Femur (tissue), 1 donor: ENCODE measurements around the gene DRG2.

Experiments
- DNase-seq: peaks from one replicate; pipeline ENCODE4 v3.0.0-alpha.2; 2017

Gene DRG2

GRCh38 chr17:18144855-18145254 is 57.1 kb downstream of the DRG2 start:
- no peak for DNase-seq

DNA sequence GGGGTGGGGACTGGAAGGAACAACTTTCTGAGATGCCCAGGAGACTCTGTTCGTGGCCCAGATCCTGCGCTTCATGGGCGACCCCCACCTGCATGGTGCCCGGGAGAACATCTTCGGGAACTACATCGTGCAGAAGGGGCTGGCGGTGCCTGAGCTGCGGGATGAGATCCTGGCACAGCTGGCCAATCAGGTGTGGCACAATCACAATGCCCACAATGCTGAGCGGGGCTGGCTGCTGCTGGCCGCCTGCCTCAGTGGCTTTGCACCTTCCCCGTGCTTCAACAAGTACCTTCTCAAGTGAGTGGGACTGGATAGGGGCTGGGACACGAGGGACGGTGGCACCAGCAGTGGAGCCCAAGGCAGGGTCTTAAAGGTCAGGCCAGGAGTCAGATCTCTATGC is 58.1 kb downstream of the DRG2 start:
- DNase-seq: no peak

DNA sequence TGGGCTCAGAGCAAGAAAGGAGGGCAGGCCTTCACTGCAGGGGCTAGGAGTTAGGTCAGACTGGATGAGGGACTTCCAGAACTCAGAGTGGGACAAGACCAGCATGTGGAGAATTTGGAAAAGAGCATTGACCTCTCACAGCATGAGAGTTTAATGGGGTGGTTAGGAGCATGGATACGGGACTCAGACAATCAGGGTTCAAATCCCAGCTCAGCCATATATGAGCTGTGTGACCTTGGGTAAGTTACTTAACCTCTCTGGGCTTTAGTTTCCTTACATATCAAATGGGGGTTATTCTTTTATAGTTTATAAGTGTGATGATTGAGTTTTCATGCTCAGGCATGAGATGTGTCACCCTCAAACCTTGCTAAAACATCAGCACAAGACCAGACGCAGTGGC is 58.5 kb downstream of the DRG2 start:
- DNase-seq: no peak

DNA sequence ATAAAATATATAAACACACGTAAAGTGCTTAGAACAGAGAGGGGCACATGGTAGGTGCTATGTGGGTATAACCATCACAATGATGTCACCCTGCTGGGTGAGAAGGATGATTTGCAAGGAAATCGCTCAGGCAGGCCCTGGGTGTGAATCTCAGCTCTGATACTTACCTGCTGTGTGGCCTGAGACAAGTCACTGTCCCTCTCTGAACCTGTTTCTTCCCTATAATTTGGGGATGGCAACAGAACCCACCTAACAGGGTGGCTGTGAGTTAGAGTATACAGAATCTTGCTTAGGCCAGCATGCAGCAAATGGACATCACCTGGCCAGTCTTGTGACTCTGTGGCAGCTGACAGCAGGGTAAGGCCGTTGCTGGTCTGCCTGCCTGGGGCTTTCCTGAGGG is 59.2 kb downstream of the DRG2 start:
- no peak for DNase-seq

- DNase-seq: no peak
These were observed 60.8 kb downstream of the DRG2 start for GRCh38 chr17:18148586-18148985.

- no peak for DNase-seq
These were observed 63.5 kb downstream of the DRG2 start for GRCh38 chr17:18151290-18151689.

DNA sequence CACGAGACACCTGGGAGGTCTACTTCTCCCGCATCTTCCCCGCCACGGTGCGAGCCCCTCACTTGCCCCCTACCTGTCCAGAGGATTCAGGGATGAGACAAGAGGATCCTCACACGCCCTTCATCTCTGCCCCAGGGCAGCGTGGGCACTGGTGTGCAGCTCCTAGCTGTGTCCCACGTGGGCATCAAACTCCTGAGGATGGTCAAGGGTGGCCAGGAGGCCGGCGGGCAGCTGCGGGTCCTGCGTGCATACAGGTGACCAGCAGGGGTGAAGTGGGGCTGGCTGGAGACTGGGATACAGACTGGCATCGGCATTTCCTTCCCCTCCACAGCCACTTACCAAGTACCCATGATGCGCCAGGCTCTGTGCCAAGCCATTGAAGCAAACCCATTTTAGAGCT is 67.4 kb downstream of the DRG2 start:
- no peak for DNase-seq

DNA sequence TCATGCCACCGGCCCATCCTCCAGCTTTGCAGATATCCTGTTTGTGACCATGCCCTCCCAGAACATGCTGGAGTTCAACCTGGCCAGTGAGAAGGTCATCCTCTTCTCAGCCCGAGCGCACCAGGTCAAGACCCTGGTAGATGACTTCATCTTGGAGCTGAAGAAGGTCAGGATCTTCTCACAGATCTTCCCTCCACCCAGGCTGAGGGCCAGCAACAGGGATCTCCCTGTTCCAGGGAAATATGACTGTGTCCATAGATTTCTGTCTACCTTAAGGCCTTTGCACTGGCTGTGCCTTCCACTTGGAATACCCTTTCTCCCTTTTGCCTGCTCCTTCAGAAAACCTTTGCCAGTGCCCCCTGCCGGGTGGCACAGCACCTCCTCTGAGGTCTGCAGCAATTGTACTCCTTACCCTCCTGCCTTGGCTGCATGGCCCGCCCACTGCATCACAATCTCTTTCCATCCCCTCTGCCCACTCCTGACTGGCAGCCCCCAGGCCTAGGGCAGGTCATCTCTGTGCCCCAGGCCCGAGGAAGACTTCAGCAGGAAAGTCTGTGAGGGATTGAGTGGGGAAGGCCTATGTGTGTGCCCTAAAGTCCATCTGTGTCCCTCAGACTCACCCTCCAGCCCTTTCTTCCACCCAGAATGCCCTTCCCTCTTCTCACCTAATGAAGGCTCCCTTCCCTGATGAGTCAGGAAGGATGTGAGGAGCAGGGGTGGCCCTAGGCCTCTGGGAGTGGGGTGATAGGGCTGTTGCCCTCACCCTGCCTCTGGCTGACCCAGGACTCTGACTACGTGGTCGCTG is 68.6 kb downstream of the DRG2 start:
- no peak for DNase-seq

GRCh38 chr17:18156976-18157280 is 69.2 kb downstream of the DRG2 start:
- no peak for DNase-seq
